Amygdala (tissue), 56 donors: Measurements from ENCODE around the gene NCKAP5.

Experiments used
- DNase-seq, 56 donors: peaks; one replicate each; lab custom pipeline; 2025; lab: John Stamatoyannopoulos, UW

Gene NCKAP5

GRCh38 chr2:132877923-132878322 is 690.3 kb downstream of the NCKAP5 start:
- no peak for DNase-seq

- DNase-seq = no peak
Measured at GRCh38 chr2:132876745-132877391, 691.4 kb downstream of the NCKAP5 start.

- DNase-seq = no peak
Measured at GRCh38 chr2:132875193-132875592, 693.1 kb downstream of the NCKAP5 start.

- DNase-seq = no peak
Measured at GRCh38 chr2:132873738-132874137, 694.5 kb downstream of the NCKAP5 start.

GRCh38 chr2:132871831-132872230 is 696.4 kb downstream of the NCKAP5 start:
- DNase-seq = no peak

- DNase-seq = no peak
Measured at GRCh38 chr2:132863961-132864360, 704.3 kb downstream of the NCKAP5 start.

GRCh38 chr2:132860220-132860619 is 708.0 kb downstream of the NCKAP5 start:
- DNase-seq = no peak

- DNase-seq = no peak
Measured at GRCh38 chr2:132859590-132859989, 708.7 kb downstream of the NCKAP5 start.

- DNase-seq = no peak
Measured at GRCh38 chr2:132857319-132857718, 710.9 kb downstream of the NCKAP5 start.

GRCh38 chr2:132850688-132851087 is 717.6 kb downstream of the NCKAP5 start:
- DNase-seq = no peak

GRCh38 chr2:132849118-132849517 is 719.1 kb downstream of the NCKAP5 start:
- DNase-seq = no peak

- DNase-seq = no peak
Measured at GRCh38 chr2:132845339-132845738, 722.9 kb downstream of the NCKAP5 start.

- no peak for DNase-seq
Measured at GRCh38 chr2:132844585-132844984, 723.7 kb downstream of the NCKAP5 start.

GRCh38 chr2:132837769-132838168 is 730.5 kb downstream of the NCKAP5 start:
- DNase-seq = no peak

GRCh38 chr2:132830321-132830827 is 737.9 kb downstream of the NCKAP5 start:
- DNase-seq = no peak

GRCh38 chr2:132825601-132826000 is 742.7 kb downstream of the NCKAP5 start:
- DNase-seq = no peak

- DNase-seq = no peak
Measured at GRCh38 chr2:132824716-132825115, 743.5 kb downstream of the NCKAP5 start.

- DNase-seq = no peak
Measured at GRCh38 chr2:132816234-132816633, 752.0 kb downstream of the NCKAP5 start.

GRCh38 chr2:132815516-132815915 is 752.7 kb downstream of the NCKAP5 start:
- DNase-seq = peak in 2 of 56 donors; percentile 2 to 46

GRCh38 chr2:132814651-132815050 is 753.6 kb downstream of the NCKAP5 start:
- DNase-seq = no peak

- DNase-seq = no peak
Measured at GRCh38 chr2:132813422-132813821, 754.8 kb downstream of the NCKAP5 start.

GRCh38 chr2:132811148-132811915 is 756.9 kb downstream of the NCKAP5 start:
- no peak for DNase-seq
